CD4-positive, alpha-beta T cell treated with Interleukin-4 for 4 hours (primary cell): ENCODE results near the gene CORO6.
A peak's percentile ranks its signal among the peaks of the same experiment; 100 is the strongest.

Experiments used
- DNase-seq: peaks from one replicate; pipeline ENCODE4 v3.0.0-alpha.2; 2020

Gene CORO6

DNA sequence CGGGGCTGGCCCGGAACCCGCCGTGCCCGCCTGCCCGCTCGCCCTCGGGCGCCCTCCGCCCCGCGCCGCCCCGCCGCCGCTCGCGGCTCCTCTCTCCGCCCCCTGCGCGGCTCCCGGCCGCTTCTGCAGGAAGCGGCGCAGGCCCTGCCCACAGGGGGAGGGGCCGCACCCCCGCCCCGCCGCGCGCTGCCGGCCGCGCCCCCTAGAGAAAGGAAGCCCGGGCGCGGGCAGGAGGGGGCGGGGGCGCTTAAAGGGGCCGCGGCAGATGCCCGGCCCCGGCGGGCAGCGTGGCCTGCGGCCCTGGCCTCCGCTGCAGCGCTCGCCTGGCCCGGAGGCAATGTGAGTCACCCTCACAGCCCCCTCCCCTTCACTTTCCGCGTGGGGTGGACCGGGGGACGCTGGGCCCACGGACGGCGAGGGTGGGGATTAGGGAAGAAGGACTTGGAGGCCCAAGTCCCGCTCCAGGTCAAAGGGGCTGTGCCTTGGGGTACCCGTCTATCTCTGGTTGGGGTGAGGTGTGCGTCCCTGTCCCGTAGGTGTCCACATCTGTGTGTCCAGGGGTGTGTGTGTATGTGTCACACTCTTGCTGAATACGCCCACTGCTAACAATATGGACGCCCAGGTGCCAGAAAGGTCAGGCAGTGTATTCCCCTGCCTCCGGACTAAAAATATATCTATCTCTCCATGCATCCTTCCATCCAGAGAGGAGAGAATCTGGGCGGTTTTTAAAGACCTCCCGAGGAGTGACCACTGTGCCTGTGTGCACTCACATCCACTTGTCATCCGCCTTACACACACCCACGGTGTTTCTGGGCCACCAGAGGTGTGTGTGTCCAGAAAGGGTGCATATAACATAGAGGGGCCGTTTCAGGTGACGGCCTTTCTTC lies 32.9 kb downstream of the CORO6 start, which contains the start of gene GIT1:
TSS of gene GIT1 (minus strand) at position 125 of the 887 bp plus-strand sequence. CDS start 270 bp downstream, outside the sequence.
- peak; percentile 76 for DNase-seq

DNA sequence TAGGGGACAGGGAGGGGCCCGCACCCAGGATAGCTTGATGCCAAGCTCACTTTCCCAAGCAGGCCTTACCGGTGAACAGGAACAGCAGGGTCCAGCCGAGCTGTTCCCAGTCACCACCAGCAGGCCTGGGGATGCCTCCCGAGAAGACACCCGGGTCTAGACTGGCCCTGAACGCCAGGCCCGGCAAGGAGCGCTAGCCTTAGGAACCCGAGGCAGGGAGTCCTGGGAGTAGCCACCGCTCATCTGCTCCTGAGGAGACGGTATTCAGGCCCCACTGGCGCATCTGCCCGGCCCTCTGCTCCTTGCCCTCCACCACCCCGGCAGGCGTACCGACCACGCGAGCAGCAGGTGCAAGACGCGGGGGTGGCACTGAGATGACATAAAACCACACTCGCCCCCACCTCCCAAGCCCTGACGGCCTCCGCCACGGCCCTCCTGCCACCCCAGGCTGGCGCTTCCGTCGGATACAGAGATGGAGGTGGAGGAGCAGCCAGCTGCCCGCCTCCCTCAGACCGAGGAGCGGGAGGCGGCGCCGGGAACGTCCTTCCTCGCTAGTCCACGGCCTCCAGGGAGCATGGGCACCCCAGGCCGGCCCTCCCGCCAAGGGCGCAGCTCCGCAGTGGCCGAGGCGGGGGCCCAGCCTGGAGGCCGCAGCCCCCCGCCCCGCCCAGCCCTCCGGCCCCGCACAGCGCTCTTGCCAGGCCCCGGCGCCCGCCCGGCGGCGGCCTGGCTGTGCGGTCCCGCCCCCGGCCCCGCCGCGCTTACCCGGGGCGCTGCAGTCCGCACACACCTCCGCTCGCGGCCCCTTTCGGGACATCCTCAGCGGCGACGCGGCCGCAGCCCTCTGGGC lies 33.9 kb downstream of the CORO6 start:
- peak; percentile 27 for DNase-seq

DNA sequence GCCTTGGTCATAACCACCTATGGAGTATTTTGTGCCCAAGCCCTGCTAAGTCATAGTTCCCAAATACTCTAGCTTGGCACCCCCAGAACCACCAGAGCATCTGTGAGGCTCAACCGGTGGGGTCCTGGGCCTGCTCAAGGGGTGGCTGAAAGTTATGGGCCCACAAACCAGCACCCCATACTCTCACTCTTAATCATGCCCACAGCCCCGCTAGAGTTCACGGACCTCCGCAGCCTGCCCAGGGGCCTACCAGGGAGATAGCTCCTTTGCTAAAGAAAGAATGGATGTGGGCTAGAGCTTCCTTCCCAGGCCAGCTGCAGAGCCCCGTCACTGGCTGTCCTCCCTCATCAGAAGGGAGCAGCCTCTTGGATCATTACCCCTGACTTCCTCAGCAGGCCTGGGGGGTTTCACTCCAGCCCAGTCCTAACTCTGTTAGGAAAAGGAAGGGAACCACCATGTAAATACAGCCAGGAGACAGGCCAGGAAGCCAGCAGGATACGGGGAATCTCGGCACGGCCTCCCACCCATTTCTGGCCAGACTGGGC lies 34.6 kb downstream of the CORO6 start:
- DNase-seq = no peak

DNA sequence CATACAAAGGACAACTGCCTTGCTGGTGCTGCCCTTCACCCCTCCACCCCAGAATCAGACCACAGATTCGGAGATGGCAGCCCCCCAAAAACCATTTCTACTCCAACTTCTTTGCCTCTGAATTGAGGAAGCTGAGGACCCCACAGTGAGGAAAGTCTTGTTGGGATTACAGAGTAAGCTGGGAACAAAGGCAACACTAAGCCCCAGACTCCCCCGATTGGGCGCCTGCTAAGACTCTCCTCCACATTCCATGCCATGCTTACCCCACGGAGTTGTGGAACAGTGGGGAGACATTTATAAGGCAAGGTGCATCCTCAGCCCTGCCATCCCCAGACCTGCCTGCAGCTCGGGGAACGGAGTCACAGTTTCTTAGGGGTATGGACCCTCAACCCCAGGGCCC lies 35.1 kb downstream of the CORO6 start:
- DNase-seq = no peak

DNA sequence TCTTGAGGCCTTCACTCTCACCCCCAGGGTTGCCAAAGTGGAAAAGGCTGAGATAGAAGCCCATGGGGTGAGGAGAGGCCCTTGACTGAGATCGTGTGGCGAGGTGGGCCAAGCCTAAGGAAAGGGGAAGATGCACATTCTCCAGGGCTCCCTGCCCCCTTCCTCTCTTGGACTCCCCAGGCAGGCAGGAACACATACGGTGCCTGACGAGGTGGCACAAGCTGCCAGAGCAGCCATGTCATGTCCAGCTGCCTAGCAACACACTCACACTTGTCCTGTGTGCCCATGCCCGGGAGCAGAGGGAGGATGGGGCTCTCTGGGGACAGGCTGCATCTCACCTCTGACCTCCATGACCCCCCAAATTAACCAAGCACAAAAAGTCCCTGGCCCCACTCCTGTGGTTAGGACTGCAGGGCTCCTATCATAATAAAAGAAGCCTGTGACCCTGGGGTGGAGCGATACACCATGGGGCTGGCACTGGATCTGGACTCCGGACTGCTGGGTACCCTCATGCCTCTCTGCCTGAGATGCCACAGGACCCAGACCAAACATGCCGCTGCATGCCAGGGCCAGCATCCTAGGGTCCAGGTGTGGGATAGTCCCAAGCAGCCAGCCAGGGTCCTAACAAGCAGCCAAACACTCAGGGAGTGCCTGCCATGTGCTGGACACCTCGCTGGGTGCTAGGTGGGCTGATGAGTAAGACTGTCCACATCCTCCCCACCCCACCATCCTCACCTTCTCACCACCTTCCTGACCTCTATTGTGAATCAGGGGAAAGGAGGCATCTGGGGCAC lies 35.8 kb downstream of the CORO6 start:
- DNase-seq = no peak

DNA sequence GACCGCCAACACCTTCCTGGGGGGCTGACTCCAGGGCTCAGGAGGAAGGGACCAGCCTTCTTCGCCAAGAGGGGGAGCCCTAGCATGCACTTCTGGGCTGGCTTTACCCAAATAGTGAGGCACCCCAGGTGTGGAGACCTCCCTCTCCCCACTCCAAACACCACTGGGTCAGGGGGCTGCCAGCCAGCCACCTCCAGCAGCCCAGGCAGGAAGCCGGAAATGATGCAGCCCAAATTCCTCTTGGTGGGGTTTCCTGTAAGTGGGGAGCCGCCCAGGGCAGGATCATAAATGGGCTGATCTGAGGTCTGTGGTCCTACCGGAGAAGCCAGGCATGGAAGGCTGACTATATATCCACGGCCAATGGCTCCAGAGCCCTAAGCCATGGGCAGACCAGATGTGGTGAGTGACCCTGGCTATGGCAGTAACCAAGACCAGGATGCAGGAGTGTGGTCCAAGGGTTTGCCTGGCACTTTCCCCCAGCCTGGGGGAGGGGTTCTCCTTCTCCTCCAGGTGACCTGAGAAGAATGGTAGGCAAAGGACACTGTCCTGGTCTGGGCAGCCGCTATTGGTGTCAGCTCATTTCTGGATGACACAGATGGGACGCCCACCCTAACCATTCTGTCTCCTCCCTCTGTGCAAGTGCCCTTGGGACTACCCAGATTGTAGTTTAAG lies 37.5 kb downstream of the CORO6 start:
- DNase-seq = peak; percentile 39

DNA sequence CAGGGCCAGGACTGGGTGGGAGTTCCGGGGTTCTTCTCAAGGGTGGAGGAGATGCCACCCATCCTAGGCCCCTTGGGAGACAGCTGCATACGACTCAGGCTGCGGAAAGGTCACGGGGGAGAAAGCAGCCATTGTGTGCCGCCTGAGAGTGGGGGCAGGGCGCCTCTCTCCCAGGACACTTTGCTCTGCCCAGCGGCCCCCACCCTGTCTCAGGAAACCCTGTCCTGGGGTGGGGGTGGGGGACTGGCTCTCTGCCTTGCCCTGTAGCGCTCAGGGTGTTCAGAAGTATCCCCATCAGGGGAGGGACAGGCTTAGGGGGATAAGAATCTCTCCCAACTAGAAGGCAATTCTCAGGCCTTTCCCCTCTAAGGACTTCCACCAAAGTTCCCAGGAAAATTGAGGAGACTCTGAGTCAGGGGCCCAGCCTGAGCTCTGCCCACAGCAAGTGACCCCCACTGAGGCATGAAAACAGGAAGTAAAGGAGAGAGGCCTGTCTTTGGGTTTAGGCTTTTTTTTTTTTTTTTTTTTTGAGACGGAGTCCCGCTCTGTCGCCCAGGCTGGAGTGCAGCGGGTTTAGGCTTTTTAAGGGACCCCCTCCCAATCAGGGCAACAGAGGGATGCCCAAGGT lies 38.1 kb downstream of the CORO6 start:
- no peak for DNase-seq

DNA sequence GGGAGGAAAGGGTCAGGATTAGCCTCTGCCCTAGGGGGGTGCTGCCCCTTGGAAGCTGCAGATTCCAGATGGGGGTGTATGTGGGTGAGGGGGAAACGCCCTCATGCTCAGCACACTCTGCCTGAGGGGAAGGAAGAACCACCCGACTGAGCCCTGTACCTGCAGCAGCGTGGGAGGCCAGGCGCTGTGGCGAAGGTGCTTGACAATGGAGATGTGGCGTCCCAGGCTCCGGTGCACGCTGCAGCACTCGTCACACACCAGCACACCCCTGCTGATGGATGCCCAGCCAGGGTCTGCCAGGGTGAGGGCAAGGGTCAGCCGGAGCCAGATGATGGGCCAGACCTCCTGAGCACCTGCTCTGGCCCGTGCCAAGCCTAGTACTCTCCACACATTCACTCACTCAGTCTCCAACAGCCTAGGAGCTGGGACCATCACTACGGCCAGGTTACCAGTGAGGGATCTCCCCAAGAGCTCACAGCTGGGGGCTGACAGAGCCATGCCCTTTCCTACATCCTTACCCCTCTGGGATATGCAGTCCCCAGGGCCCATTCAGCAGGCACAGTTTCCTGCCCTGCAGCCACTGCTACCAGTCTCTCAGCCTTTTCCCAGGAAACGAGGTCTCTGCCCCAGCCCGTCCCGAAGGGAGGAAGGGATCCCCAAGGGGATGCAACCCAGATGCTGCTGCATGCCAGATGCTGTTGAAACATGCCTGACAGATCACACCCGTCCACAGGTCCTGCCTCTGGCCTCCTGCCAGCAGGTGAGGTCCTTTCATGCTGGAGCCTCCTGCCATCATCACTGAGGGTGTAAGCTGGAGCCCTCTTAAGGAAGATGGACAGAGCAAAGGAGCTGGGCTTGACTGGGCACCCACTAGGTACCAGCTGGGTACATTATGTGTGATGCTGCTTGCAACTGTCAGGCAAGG lies 39.1 kb downstream of the CORO6 start:
- DNase-seq = no peak

DNA sequence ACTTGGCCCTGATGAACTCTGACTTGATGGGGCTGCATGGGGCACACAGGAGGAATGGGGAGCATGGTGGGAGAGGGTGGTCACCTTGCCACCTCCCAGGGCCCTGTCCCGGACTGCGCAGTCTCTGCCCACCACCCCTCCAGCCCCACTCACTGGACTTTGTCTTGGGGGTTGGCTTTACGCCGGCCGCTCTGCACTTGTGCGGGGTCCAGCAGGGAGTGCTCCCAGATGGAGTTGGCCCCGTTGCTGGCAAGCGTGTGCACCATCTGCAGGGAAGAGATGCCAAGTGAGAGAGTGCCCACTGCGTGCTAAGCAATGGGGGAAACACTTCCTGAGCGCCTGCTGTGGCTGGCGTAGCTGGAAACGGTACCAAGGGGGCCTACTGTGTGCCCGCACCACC lies 39.9 kb downstream of the CORO6 start:
- DNase-seq = no peak

DNA sequence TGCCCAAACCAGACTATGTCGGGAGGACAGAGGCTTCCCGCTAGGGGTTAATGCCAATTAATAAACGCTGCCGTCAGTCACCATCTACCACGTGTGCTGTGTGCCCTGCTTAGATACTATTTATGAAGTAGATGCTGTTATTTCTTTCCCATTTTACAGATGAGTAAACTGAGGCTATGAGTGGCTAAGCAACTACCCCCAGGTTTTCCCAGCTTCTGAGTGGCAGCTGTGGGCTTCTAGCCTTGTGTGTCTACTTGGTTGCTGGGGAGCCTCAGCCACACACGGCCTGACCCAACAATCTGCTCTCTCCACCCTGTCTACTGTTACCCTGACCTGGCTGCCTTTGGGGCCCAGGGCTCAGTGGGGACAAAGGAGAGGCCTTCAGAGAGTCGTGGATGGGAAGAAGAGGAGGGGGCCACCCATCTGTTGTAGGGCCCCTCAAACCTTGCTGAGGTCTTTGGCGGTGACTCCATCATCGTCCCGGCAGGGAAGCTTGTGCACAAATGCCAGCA lies 40.4 kb downstream of the CORO6 start:
- DNase-seq = no peak

DNA sequence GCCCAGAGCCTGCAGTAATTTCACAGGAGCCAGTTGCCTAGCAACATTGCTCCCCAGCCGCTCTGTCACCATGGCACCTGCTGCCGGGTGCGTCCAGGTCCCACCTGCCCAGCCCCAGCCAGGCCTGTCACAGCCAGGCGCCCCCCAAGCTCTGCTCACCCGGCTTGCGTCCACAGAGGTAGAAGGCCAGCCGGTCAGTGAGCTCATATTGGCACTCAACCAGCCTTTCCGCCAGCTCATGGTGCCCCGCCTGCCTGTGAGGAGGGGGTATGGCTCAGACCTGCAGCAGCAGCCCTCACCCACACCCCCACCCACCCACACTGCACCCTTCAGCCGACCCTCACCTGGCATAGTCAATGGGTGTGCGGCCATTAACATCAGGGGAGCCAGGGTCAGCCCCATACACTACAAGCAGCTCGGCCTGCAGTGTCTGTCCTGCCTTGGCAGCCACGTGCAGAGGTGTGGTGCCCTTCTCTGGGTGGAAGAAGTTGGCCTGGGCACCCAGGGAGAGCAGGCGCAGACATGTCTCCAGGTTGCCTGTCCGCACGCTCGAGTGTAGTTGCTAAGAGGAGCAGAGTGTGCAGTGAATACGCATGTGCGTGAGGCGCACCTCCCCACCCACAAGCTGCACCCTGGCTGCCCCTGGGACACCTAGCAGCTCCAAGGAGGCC lies 41.0 kb downstream of the CORO6 start:
- DNase-seq = no peak

DNA sequence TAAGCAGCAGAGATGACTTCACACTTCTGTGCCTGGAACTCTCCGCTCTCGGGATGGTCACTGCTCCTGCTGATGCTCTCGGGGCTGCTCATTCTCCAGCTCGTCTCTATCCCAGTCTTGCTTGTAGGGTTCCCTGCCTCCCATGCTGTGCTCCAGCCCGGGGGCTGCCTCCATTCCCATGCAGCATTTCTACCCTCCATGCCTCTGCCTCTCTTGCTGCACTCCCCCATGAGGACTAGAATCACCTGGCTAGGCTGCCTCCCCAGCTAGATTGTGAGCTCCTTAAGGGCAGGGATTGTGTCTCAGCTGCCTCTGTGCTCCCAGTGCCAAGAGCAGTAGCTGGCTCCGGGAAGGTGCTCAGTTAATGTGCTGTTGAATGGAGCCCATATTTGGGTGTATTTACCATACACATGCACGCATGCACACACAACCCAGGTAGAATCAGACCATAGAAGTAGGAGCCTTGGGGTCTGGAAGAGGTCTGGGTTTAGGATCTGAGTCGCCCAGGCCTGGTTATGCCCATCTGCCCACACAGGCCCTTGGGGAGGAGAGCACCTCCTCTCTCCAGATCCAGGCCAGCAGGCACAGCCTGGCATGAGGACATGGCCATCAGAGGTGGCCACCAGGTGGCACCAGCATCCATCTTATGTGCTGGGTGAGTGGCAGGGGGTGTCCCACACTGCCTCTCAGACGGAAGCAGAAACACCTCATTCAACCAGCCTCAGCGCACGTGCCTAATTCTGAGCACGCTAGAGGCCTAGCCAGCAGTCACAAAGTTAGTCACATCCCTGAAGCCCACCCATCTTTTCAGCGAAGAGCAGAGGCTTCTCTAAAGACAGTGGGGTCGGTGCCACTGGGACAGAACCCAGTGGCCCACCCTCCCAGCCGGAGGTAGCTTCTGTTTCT lies 42.6 kb downstream of the CORO6 start:
- DNase-seq = peak; percentile 88

DNA sequence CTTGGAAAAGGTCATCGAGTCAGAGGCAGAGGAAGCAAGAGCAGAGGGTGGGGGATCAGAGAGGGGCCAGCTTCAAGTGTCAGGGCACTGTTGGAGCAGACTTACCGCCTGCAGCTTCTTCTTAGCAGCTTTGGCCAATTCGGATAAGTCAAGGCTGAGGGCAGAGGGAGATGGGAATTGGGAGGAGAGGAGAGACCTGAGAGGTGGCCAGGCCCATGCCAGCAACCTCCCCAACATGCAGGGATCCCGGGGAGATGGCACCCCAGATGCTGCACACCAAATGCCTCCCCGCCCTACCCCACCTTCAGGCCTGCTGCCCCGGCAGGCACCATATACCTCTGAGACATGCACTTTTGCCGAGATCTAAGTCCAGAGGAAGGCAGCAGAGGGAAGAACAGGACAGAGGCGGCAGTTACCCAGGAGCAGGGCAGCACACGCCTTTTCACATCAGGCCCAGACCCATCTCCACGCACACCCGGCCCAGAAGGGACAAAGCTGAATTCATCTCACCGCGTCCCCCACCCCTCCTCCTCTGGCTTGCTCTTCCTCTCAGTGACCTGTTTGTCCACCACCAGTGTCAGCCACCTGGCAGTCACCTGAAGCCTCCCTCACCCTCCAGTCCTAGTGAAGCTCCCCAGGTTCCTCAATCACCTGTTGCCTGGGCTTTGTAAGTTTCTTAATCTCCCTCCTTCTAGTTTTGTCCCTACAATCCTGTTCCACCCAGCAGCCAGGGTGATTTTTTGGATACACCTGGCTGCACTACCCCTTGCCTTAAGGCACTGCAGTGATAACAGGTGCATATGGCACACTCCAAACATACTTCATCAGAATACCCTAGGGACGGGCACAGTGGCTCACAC lies 43.9 kb downstream of the CORO6 start:
- no peak for DNase-seq

DNA sequence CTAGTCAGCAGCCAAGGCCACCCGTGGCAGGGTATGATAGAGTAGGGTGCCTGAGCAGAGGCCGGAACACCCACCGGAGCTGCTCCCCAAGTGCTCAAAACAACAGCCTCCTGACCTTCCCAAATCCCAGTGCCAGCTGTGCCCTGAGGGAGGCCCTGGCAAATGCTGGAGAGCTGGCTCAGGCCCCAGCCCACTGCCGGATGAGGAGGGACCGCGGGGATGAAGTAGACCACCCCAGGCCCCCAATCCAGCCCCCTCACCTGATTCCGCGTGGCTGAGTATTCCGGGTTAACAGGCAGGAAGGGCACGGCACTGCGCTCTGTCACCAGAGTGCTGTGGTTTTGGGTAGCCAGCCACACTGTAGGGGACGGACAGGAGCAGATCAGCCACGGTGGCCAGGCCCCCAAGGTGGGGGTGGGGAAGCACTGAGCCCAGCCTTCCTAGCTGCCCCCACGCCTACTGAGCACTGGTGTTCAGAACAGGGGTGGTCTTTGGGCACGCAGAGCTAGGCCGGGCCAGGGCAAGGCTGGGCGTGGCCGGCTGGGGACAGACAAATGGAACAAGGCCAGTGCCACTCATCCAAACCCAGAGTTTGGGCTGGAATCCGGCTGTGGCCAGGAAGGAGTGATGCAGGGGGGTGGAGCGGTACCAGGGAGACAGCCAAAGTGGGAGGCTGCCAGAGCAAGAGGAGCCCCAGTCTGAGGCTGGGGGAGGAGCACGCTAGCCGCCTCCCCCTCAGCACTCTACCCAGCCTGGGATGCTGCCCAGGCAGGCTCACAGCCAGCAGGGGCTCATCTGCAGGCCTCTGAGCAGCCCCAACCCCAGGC lies 45.1 kb downstream of the CORO6 start:
- DNase-seq = no peak

DNA sequence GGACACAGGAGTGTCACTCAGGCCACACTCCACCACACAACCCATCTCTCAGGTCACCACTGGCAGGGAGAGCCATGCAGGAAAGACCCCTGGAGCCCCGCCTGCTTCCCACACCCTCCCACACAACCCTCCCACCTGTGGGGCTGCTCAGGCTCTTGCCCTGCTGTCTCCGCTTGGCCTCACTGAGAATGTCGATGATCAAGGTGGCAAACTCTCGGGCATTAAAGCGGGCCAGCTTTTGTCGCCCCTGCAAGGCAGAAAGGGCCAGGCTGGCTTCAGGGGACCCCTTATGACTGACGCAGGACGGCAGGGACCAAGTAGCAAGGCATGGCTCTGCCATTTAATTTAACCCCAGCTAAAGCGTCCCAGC lies 45.7 kb downstream of the CORO6 start:
- no peak for DNase-seq

DNA sequence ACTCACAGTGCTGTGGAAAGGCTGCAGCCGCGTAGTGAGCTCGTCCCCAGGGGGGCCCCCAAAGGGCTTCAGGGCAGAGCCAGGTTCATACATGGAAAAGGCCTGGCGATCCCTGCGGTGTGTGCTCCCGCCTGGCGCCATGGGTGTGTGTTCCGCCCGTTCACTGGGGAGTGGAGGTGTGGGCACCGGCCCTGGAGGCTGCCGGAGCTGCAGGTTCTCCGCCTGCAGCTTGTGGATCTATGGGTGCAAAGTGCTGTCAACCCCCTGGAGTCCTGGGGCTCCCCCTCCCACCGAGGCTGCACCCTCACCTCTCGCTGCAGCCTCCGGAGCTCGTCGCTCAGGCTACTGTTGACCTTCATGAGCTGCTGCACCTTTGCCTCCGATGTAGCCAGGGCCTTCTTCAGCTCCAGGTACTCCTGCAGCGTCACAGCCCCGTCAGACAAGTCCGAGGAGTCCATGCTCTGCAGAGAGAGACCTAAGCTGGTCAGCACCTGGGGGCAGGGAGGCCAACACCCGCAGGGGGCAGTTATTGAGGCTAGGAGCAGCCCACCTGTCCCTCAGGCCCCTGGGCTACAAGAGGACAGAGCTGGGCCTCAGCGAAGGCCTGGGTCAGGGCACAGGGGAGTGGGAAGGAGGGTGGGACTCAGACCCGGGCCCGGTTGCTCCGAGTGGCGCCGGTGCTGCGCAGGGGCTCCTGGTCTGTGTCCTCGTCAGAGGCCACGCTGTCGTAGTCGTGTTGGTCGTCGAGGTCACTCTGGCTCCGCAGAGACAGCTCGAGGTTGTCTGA lies 46.3 kb downstream of the CORO6 start:
- no peak for DNase-seq
